ENCODE results near the gene PPP1R36.
"Not testable (repeated sequence)": the region's sequence is repeated elsewhere in the genome, so short reads cannot be mapped to it uniquely, and the experiment has no call there.

Gene PPP1R36

DNA sequence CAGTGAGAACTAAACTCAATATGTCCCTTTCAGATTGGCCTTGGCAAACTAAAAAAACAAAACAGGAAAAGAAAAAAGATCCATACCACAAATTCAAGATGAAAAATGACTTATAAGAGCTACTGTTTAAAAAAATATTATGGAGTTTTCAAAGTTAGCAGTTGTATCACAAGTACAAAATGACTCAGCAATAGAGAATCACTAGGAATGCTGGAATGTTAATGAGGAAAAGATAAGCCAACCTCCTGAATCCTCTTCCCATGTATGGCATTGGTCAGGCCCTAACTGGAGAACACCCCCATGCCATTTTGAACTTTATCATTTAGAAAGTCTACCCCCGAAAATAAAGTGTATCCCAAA, 62.2 kb downstream of the PPP1R36 start:
- DNase-seq (ENCODE audit: low read depth) = no peak

DNA sequence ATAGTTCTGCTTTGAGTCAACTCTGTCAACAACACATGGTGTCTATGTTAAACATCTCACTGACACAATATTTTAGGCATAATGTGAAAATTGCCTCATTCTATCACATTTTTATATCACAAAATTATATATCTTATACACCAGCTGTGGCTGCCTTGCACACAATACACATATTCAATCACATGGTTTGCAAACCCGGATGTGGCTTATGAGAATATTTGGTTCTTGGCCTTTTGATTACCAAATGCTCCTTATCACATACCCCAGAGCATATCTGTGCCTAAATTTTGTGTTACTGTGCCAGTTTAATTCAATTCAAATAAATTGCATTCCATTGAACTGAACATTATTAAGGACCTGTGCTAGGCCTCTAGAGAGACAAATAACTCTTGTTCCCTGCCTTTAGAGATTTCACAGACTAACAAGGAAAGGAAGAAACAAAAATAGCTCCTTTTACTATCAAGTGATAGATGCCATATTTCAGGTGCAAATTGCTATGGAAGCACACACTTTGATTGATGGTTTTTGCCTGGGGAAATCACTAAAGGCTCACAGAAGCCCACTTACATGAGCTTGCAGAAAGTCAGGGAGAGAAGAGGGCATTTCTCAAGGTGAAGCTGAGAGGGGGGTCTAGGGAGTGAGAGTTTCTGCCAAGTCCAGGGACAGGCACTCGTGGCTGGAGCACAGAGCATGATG, 63.4 kb downstream of the PPP1R36 start:
- DNase-seq (ENCODE audit: low read depth) = no peak

DNA sequence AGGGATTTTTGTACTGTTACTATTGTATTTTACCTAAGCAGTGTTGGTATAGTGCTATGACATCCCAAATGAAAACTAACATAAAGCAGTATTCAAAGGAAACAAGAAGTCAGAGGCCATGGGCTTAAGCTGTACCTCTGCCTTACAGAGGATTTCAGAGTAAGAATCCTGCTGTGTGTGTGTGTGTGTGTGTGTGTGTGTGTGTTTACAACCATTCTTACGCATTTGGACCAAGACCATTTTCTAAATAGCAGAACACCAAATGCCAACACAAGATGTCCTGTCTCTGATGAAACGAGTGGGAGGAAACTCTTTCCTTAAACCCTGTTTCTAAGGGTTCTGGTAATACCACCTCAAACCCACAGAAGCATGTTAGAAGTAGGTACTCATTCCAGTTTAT, 64.4 kb downstream of the PPP1R36 start:
- no peak for DNase-seq (ENCODE audit: low read depth)

DNA sequence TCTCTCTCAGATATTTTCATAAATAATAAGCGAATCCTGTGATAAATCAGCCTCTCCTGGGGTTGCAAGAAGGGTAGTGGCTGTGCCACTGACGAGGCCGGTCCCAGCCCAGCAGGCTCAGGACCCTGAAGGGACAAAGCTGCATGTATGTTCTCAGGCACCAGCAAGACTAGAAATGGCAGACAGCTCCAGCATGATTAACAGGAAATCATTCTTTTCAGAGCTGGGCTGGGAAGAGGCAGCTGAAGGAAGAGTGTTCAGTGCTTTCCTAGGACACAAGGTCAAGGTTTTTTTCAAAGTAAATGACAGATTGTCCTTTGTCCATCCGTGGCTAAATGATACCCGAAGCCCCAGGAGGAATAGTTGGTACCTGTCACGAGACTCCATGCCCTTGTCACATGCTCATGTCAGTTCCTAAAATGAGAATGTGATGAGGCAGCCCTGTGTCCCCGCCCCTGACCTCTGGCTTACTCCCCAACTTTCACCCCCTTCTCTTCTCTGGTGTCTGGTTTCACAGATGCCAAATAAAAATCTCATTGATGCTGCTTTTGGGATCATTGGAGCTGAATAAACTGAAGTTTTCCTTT, 65.1 kb downstream of the PPP1R36 start:
- no peak for DNase-seq (ENCODE audit: low read depth)

DNA sequence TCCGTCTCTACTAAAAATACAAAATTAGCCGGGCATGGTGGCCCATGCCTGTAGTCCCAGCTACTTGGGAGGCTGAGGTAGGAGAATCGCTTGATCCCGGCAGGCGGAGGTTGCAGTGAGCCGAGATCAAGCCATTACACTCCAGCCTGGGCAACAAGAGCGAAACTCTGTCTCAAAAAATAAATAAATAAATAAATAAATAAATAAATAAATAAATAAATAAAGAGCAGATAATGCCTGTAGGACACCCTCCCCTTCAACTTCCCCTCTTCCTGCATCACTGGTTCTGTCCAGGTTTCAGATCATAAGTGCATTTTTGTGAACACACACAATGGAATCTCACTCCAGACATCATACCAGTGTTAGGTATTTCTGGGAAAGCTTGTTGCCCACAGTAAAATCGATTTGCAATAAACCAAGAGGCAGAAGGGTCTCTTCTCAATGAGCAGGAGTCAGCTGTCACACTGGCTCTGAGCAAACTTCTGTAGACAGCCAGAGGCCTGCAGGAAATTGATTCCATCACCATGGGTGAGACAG, 68.2 kb downstream of the PPP1R36 start:
- DNase-seq (ENCODE audit: low read depth) = not testable (repeated sequence)

DNA sequence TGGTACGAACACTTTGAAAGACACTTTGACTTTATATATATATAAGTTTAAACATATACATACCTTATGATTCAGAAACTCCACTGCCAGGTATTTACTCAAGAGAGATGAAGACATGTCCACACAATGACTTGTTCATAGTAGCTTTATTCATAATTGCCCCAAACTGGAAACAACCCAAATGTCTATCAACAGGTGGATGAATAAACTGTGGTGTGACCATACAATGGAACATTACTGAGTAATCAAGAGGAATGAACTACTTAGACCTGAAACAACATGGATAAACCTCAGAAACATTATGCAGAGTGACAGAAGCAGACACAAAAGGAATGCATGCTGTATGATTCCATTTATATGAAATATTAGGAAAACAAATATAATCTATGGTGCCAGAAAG, 71.1 kb downstream of the PPP1R36 start:
- DNase-seq (ENCODE audit: low read depth) = no peak

DNA sequence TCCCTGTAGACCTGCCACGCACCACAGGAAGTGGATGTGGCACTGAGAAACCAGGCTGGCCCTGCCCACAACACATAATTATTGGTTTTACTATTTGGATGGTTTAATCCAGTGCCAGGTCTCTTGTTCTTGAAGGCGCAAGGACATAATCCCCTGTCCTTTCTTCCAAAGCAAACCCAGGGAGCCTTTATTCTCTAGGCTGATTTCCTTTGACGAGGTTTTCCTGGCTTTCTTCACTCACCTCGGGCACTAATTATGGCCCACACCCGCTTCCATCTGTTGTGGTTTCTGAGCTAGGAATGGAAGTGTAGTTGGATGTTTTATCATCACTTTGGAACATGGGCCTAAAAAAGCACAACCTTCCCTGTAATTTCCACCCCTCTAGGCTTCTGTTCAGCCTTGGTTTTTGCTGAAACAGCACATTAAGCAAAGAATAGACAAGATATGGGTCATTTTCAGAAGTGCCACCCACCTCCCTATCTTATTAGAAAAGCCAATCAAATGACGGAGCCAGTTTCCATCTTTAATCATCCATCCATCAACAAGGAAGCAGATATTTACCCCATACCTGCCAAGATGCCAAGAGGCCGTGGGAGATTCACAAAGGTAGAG, 73.9 kb downstream of the PPP1R36 start:
- no peak for DNase-seq (ENCODE audit: low read depth)

DNA sequence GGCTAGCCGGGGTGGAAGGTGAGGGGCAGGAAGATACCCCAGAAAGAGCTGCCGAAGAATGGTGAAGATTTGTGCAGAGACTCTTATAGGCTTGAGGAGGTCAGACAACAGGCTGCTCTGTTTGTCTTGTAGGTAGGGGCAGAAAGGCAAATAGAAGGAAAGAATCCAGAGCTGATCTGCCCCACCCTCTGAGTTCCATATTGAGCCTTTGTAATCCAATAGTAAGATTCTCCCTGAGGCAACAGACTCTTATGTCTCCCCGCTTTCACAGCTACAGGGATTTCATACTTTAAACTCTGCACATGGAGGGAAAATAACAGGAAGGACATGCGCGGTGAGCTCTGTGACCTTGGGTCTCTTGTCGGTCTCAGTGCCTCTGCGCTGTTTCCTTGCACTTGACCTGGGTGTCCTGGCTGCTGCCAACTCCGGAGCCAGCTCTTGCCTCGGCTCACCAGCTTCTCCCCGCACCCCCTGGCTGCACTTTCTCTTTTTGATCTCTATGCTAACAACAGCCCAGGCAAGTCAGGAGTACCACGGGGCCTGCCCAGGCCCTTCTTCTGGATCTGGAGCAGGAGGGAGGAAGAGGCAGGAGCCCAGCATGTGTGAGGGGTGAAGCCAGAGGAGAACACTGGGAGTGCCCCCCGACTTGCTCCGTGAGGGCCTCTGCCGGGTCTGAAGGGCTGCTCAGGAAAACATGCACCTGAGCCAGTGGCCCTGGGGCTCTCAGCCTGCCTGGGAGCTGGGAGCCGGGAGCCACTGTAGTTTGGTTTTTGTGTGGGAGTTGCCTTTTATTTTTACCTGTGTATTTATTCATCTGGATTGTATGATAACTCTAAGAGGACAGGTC, 75.8 kb downstream of the PPP1R36 start:
- no peak for DNase-seq (ENCODE audit: low read depth)

DNA sequence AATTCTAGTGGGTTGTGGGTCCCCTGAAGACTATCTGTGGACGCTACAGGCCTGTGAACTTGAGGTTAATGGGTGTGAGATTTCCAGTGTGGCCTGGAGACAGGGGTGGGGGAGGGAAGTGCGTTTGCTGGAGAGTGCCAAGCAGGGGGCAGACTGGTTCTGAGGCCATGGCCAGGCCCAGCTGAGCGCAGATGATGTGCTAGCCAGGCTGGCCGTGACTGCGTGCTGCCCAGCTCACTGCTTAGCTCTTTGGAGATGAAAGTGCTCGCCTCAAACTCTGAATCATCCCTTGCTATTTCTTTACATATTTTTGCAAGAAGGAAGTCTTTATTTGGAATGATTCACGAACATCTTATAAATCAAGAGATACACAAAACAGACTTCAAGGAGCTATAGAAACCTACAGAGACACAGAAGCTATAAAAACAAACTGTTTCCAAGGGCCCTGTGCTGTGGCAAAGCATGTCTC, 79.2 kb downstream of the PPP1R36 start:
- DNase-seq (ENCODE audit: low read depth) = no peak

DNA sequence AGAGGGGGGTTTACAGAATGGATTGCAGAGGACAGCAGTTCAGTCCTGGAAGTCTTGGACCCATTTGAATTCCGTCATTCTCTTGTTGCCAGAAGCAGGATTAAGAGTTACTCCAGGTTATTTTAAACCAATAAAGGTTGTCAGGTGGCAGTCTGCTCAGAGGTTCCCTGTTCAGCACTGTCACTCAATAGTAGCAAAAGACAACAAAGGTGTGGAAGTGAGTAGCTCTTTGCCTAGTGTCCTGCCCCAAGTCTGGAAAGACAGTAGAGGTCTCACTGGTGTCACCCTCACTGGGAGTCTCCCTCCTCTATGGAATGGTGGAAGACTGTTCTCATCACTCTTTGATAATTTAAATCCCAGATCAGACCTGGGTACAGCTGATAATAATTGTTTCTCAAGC, 81.0 kb downstream of the PPP1R36 start:
- DNase-seq (ENCODE audit: low read depth) = no peak

DNA sequence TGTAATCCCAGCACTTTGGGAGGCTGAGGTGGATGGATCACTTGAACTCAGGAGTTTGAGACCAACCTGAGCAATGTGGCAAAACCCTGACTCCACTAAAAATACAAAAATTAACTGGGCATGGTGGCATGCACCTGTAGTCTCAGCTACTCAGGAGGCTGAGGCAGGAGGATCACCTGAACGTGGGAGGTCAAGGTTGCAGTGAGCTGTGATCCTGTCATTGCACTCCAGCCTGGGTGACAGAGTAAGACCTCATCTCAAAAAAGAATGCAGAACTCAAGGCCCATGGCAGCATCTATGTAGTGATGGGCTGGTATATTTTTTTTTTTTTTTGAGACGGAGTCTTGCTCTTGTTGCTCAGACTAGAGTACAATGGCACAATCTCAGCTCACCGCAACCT, 81.5 kb downstream of the PPP1R36 start:
- not testable (repeated sequence) for DNase-seq (ENCODE audit: low read depth)

DNA sequence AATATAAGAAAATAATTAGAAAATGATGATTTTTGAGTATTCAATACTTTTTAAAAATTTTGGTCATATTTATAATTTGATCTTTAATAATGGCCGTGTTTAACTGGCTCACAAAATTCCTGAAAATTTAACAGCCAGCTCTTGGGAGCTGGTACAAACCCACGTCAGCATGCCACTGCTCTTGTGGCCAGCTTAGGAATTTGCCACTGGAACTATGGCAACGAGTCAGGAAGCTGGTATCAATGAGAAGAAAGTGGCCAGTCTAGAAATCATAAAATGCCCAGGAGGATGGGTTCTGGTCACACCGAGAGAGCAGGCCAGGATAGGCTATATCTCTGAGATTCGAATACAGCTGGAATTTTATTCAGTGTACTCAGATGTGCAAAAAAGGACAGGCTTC, 82.3 kb downstream of the PPP1R36 start:
- no peak for DNase-seq (ENCODE audit: low read depth)

DNA sequence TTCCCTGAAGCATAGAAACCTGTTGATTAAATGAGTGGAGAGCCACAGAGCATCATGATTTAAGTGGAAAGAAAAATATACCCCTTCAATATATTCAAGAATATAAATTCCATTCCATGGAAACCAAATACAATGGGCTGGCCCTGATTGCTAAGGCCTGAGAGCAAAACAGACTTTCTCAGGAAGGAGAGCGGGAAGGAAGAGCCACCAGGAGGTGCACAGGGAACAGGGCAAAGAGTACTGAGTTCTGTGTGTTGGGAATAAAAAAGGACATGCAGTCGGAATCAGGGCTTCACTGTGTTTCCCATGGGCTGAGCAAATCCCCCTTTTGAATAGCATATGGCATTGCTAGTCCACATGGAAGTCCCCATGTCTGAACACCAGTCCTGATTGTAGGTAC, 84.8 kb downstream of the PPP1R36 start:
- no peak for DNase-seq (ENCODE audit: low read depth)

DNA sequence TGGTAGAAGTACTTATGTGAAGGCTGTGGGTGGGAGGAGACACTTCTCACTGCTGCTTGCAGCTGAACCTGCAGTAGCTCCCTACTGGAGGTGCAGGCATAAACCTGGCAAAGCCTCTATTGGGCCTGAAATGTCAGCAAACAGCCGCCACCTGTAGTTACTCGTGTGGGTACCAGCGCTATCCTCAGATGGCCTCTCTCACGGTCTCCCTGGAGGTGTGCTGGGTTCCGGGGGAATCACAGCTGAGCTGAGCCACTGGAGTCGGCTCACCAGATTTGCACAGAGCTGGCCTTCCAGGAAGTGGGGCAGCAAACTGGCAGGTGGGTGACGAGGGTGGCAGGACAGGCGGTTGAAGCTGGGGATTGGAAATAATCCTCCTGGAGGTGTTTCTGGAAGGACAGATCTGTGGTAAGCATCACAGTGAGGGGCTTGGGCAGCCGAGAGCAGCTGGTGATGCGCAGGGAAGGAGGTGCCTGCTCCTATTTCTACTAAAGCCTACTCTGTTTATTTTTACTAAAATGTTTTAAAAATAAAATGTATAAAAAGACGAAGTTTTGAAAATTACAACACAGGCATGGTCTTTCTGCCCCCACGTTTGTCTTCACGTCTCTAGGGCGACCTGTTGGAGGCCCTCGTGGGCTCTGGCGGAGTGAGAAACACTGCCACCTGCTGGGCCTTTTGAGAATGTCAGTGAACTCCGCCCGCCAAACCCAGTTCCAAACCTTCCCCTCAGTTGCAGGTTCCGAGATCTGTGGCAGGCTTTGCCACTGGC, 86.6 kb downstream of the PPP1R36 start:
- peak; percentile 64 for DNase-seq (ENCODE audit: low read depth)

DNA sequence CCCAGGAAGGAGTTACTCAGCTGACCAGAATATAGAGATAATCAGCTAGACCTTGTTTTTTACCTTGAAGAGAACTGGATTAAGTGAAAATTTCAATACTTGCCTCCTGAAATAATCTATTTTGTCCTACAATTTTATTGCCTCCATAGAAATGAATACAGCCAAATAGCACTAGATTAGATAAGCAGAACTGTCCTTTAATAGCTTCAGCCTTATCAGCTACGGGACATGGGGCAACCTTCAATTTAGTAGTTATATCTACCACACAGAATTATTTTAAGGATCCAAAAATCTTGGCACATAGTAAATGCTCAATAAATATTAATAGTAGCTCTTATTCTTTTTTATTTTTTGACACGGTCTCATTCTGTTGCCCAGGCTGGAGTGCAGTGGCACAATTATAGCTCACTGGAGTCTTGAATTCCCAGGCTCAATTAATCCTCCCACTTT, 87.2 kb downstream of the PPP1R36 start:
- DNase-seq (ENCODE audit: low read depth) = no peak

DNA sequence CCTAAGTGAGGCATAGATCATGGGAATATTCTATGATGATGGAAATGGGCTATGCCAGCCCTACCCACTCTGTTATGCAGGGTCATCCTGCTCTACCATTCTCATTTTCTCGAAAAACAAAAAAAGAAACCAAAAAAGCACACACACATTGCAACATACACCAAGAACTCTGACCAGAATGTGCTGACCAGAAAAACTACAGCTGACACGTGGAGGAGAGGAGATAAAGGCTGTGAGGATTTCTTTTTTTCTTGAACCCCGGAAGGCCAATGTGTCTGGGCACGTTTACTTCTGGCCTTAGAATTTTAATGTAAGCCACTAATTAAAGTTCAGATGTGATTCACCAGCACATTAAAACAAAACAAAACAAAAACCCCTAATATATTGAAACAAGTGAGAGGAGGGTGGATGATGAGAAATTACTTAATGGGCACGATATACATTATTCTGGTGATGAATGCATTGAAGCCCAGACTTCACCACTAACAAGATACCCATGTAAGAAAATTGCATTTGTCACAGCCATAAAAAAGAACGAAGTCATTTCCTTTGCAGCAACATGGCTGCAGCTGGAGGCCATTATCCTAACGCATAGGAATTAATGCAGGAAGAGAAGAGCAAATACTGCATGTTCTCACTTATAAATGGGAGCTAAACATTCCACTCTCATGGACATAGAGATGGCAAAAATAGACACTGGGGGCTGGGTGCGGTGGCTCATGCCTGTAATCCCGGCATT, 88.1 kb downstream of the PPP1R36 start:
- no peak for DNase-seq (ENCODE audit: low read depth)

DNA sequence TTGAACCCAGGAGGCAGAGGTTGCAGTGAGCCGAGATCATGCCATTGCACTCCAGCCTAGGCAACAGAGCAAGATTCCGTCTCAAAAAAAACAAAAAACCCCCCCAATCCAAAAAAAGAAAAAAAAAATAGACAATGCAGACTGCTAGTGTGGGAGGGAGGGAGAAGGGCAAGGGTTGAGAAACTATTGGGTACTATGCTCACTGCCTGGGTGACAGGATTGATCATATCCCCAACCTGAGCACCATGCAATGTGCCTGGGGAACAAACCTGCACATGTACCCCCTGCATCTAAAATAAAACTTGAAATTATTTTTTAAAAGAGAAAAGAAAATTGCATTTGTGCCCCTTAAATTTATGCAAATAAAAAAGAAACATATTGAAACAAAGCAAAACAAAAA, 88.9 kb downstream of the PPP1R36 start:
- DNase-seq (ENCODE audit: low read depth) = no peak

Data from activated T-cell treated with anti-CD3 and anti-CD28 coated beads for 48 hours (primary cell).